Esophagus (tissue), 2 donors: ENCODE measurements around the gene MYO19. TPM values are rescaled to one million over a fixed set of nuclear protein-coding genes. Genes with fewer than 3 reads are reported as not detected.

Experiments used
- H3K27ac ChIP-seq, 2 donors: one replicate each; pipeline ENCODE4 v1.5.1; 2013; ENCODE audit warnings: low read depth in 2 of 2, mild to moderate bottlenecking in 2 of 2, inconsistent platforms in 1 of 2, low read length in 1 of 2, moderate library complexity in 1 of 2
- H3K27me3 ChIP-seq, 2 donors: one replicate each; pipeline ENCODE4 v1.6.1; 2013; ENCODE audit warnings: low read length in 2 of 2, control low read depth in 1 of 2, mild to moderate bottlenecking in 1 of 2; ENCODE audit not compliant: insufficient read depth in 2 of 2, control insufficient read depth in 1 of 2
- H3K36me3 ChIP-seq, 2 donors: one replicate each; pipeline ENCODE4 v1.6.1; 2013; ENCODE audit warnings: low read length in 1 of 2; ENCODE audit not compliant: control insufficient read depth in 2 of 2, insufficient read depth in 2 of 2
- H3K4me1 ChIP-seq, 2 donors: one replicate each; pipeline ENCODE4 v1.6.1; 2013; ENCODE audit warnings: low read length in 1 of 2; ENCODE audit not compliant: control insufficient read depth in 2 of 2, insufficient read depth in 2 of 2
- H3K4me3 ChIP-seq, 2 donors: one replicate each; pipeline ENCODE4 v1.5.1; 2013; ENCODE audit warnings: low read length in 2 of 2, mild to moderate bottlenecking in 2 of 2, low read depth in 1 of 2, moderate library complexity in 1 of 2
- H3K9me3 ChIP-seq, 2 donors: one replicate each; pipeline ENCODE4 v1.6.1; 2013; ENCODE audit warnings: mild to moderate bottlenecking in 2 of 2, low read depth in 1 of 2, low read length in 1 of 2, moderate library complexity in 1 of 2; ENCODE audit not compliant: control insufficient read depth in 2 of 2, insufficient read depth in 1 of 2
- WGBS, 2 donors: extraction: QIAGEN DNeasy Blood & Tissue Kit; methylation state at CpG; one replicate each; pipeline ENCODE4 v1.1.7; 2013; 5-methylcytosine and 5-hydroxymethylcytosine counted together
- polyA plus RNA-seq, 2 donors: library from polyadenylated mRNA; stranded (reverse); fragments of 200-250 nt; gene quantifications; one replicate each; pipeline ENCODE4 v1.2.3, GENCODE V29; 2013
- donor health status: healthy with polysubstance abuse.
- donor health status: Bipolar disorder and iron deficiency.

The MYO19 gene
- polyA plus RNA-seq, 2 donors: 46.9 to 64.6 TPM

GRCh38 chr17:36533935-36534839 is 481 bp downstream of the MYO19 start:
- H3K4me1 ChIP-seq: peaks cover 0 to 4% of the 10 kb centered on the region in 2 donors

GRCh38 chr17:36532435-36532975 is 2.2 kb downstream of the MYO19 start:
- peaks cover 3 to 20% of the 10 kb centered on the region in 2 donors for H3K36me3 ChIP-seq
- WGBS, 2 donors: 55 to 68% methylated on average over 2 of the region's 2 CpGs
- no peaks in the 10 kb centered on the region for H3K9me3 ChIP-seq
- H3K4me1 ChIP-seq: peaks cover 0 to 4% of the 10 kb centered on the region in 2 donors
- H3K4me3 ChIP-seq: no peak overlapping the region
- no peaks in the 10 kb centered on the region for H3K27me3 ChIP-seq
- peak overlapping the region in 1 of 2 donors; percentile 58 for H3K27ac ChIP-seq

More at GRCh38 chr17:36533935-36534839, 481 bp downstream of the MYO19 start:
- H3K9me3 ChIP-seq: no peaks in the 10 kb centered on the region
- H3K27ac ChIP-seq: peak overlapping the region; percentile 94 to 99
- H3K36me3 ChIP-seq: peaks cover 3 to 15% of the 10 kb centered on the region in 2 donors
- peak overlapping the region; percentile 73 to 98 for H3K4me3 ChIP-seq
- H3K27me3 ChIP-seq: no peaks in the 10 kb centered on the region
- WGBS, 2 donors: 6% methylated on average over 48 of the region's 48 CpGs

GRCh38 chr17:36529121-36529520 is 5.5 kb downstream of the MYO19 start:
- Histone ChIP-seq H3K27ac (no peak overlapping the region), H3K4me1 (peaks cover 0 to 4% of the 10 kb centered on the region in 2 donors), H3K36me3 (peaks cover 3 to 38% of the 10 kb centered on the region in 2 donors), H3K27me3 (no peaks in the 10 kb centered on the region), H3K9me3 (no peaks in the 10 kb centered on the region), H3K4me3 (no peak overlapping the region)

GRCh38 chr17:36527621-36528250 is 6.9 kb downstream of the MYO19 start:
- no peaks in the 10 kb centered on the region for H3K27me3 ChIP-seq
- no peak overlapping the region for H3K27ac ChIP-seq
- WGBS, 2 donors: 94 to 99% methylated on average over 7 of the region's 7 CpGs
- no peaks in the 10 kb centered on the region for H3K9me3 ChIP-seq
- no peak overlapping the region for H3K4me3 ChIP-seq
- H3K36me3 ChIP-seq: peaks cover 3 to 32% of the 10 kb centered on the region in 2 donors
- no peaks in the 10 kb centered on the region for H3K4me1 ChIP-seq

- Histone ChIP-seq H3K36me3 (peaks cover 0 to 23% of the 10 kb centered on the region in 2 donors), H3K4me3 (no peak overlapping the region), H3K27ac (no peak overlapping the region), H3K9me3 (no peaks in the 10 kb centered on the region), H3K4me1 (no peaks in the 10 kb centered on the region), H3K27me3 (no peaks in the 10 kb centered on the region)
- WGBS, 2 donors: 96 to 98% methylated on average over 6 of the region's 6 CpGs
These were observed 8.8 kb downstream of the MYO19 start for GRCh38 chr17:36525888-36526287.

- 83 to 93% methylated on average over 2 of the region's 2 CpGs for WGBS, 2 donors
- no peaks in the 10 kb centered on the region for H3K4me1 ChIP-seq
- H3K36me3 ChIP-seq: peaks cover 0 to 23% of the 10 kb centered on the region in 2 donors
- no peaks in the 10 kb centered on the region for H3K27me3 ChIP-seq
- H3K4me3 ChIP-seq: no peak overlapping the region
- H3K27ac ChIP-seq: no peak overlapping the region
- no peaks in the 10 kb centered on the region for H3K9me3 ChIP-seq
These were observed 9.6 kb downstream of the MYO19 start for GRCh38 chr17:36525113-36525512.

- Histone ChIP-seq H3K36me3 (peaks cover 0 to 23% of the 10 kb centered on the region in 2 donors), H3K4me3 (no peak overlapping the region), H3K4me1 (no peaks in the 10 kb centered on the region), H3K27ac (no peak overlapping the region), H3K9me3 (no peaks in the 10 kb centered on the region), H3K27me3 (no peaks in the 10 kb centered on the region)
- 88 to 90% methylated on average over 4 of the region's 4 CpGs for WGBS, 2 donors
These were observed 10.2 kb downstream of the MYO19 start for GRCh38 chr17:36524428-36524876.

- Histone ChIP-seq H3K27me3 (no peaks in the 10 kb centered on the region), H3K36me3 (peaks cover 0 to 23% of the 10 kb centered on the region in 2 donors), H3K27ac (no peak overlapping the region), H3K4me1 (no peaks in the 10 kb centered on the region), H3K4me3 (no peak overlapping the region), H3K9me3 (no peaks in the 10 kb centered on the region)
- 94 to 96% methylated on average over 2 of the region's 2 CpGs for WGBS, 2 donors
These were observed 11.6 kb downstream of the MYO19 start for GRCh38 chr17:36523113-36523512.

GRCh38 chr17:36515837-36516236 is 18.8 kb downstream of the MYO19 start:
- Histone ChIP-seq H3K27ac (no peak overlapping the region), H3K36me3 (peaks cover 23 to 30% of the 10 kb centered on the region in 2 donors), H3K4me3 (no peak overlapping the region), H3K4me1 (no peaks in the 10 kb centered on the region), H3K27me3 (no peaks in the 10 kb centered on the region), H3K9me3 (no peaks in the 10 kb centered on the region)
- WGBS, 2 donors: 91% methylated on average over 4 of the region's 4 CpGs
